ENCODE results near the gene UTP3.
"Not testable (repeated sequence)": the region's sequence is repeated elsewhere in the genome, so short reads cannot be mapped to it uniquely, and the experiment has no call there.

Gene UTP3

GRCh38 chr4:70658418-70658817 is 29.9 kb upstream of the UTP3 start:
- Histone ChIP-seq H3F3A (ENCODE audit: control insufficient read depth, insufficient read depth) (peaks cover 88% of the 10 kb centered on the region), H3K4me1 (ENCODE audit: control insufficient read depth, low read length) (peaks cover 71% of the 10 kb centered on the region), H3K4me2 (ENCODE audit: low read length) (peak overlapping the region; percentile 70), H3K27ac (ENCODE audit: low read depth, low read length) (peak overlapping the region; percentile 44), H3K79me2 (ENCODE audit: control insufficient read depth, low read length) (peaks cover 68% of the 10 kb centered on the region), H3K36me3 (ENCODE audit: control insufficient read depth, low read length) (peaks cover 98% of the 10 kb centered on the region), H4K20me1 (ENCODE audit: control insufficient read depth, insufficient read depth, low read depth, low read length) (peaks cover 29% of the 10 kb centered on the region), H3K9me2 (replicated peaks; ENCODE audit: control insufficient read depth, low read length) (no peaks in the 10 kb centered on the region), H3K4me3 (ENCODE audit: low read length) (peak overlapping the region; percentile 66), H3K9me3 (ENCODE audit: control insufficient read depth, insufficient read depth, low read length) (no peaks in the 10 kb centered on the region), H3K27me3 (ENCODE audit: control insufficient read depth, low read length) (no peaks in the 10 kb centered on the region)
- TF ChIP-seq EZH2phosphoT487 (IDR thresholded peaks at IDR 0.05; ENCODE audit: borderline replicate concordance, low read length) (no peak), CTCF (IDR thresholded peaks at IDR 0.05; ENCODE audit: low read depth, low read length, poor library complexity, severe bottlenecking) (no peak)

- peaks cover 82% of the 10 kb centered on the region for H3F3A ChIP-seq (ENCODE audit: control insufficient read depth, insufficient read depth)
- H3K36me3 ChIP-seq (ENCODE audit: control insufficient read depth, low read length), result peaks cover 98% of the 10 kb centered on the region
- TF ChIP-seq CTCF (IDR thresholded peaks at IDR 0.05; ENCODE audit: low read depth, low read length, poor library complexity, severe bottlenecking) (no peak), EZH2phosphoT487 (IDR thresholded peaks at IDR 0.05; ENCODE audit: borderline replicate concordance, low read length) (no peak)
- H3K4me1 ChIP-seq (ENCODE audit: control insufficient read depth, low read length), result peaks cover 54% of the 10 kb centered on the region
- peaks cover 25% of the 10 kb centered on the region for H4K20me1 ChIP-seq (ENCODE audit: control insufficient read depth, insufficient read depth, low read depth, low read length)
- H3K4me3 ChIP-seq (ENCODE audit: low read length), result peak overlapping the region; percentile 85
- H3K4me2 ChIP-seq (ENCODE audit: low read length), result peak overlapping the region; percentile 70
- no peaks in the 10 kb centered on the region for H3K27me3 ChIP-seq (ENCODE audit: control insufficient read depth, low read length)
- H3K79me2 ChIP-seq (ENCODE audit: control insufficient read depth, low read length), result peaks cover 85% of the 10 kb centered on the region
- H3K9me3 ChIP-seq (ENCODE audit: control insufficient read depth, insufficient read depth, low read length), result no peaks in the 10 kb centered on the region
- peak overlapping the region; percentile 99 for H3K27ac ChIP-seq (ENCODE audit: low read depth, low read length)
- H3K9me2 ChIP-seq (replicated peaks; ENCODE audit: control insufficient read depth, low read length), result no peaks in the 10 kb centered on the region
Observed at GRCh38 chr4:70660106-70660505, 28.2 kb upstream of the UTP3 start.

GRCh38 chr4:70661309-70661922 is 26.9 kb upstream of the UTP3 start:
- Histone ChIP-seq H3K27ac (ENCODE audit: low read depth, low read length) (peak overlapping the region; percentile 99), H3K79me2 (ENCODE audit: control insufficient read depth, low read length) (peaks cover 94% of the 10 kb centered on the region), H4K20me1 (ENCODE audit: control insufficient read depth, insufficient read depth, low read depth, low read length) (peaks cover 22% of the 10 kb centered on the region), H3K4me3 (ENCODE audit: low read length) (peak overlapping the region; percentile 85), H3K36me3 (ENCODE audit: control insufficient read depth, low read length) (peaks cover 98% of the 10 kb centered on the region), H3K4me1 (ENCODE audit: control insufficient read depth, low read length) (peaks cover 44% of the 10 kb centered on the region), H3K4me2 (ENCODE audit: low read length) (peak overlapping the region; percentile 70), H3F3A (ENCODE audit: control insufficient read depth, insufficient read depth) (peaks cover 79% of the 10 kb centered on the region)
- not testable (repeated sequence) for H3K27me3 ChIP-seq (ENCODE audit: control insufficient read depth, low read length); H3K9me2 ChIP-seq (replicated peaks; ENCODE audit: control insufficient read depth, low read length); H3K9me3 ChIP-seq (ENCODE audit: control insufficient read depth, insufficient read depth, low read length)

- H3K27ac ChIP-seq (ENCODE audit: low read depth, low read length), result peak within 1 kb of the TSS; percentile 99
- peak within 1 kb of the TSS; percentile 85 for H3K4me3 ChIP-seq (ENCODE audit: low read length)
- H3K79me2 ChIP-seq (ENCODE audit: control insufficient read depth, low read length), result peaks cover 100% of the 10 kb centered on the region
- no peaks in the 10 kb centered on the region for H3K9me3 ChIP-seq (ENCODE audit: control insufficient read depth, insufficient read depth, low read length)
- H3K27me3 ChIP-seq (ENCODE audit: control insufficient read depth, low read length), result no peaks in the 10 kb centered on the region
- peaks cover 57% of the 10 kb centered on the region for H3K36me3 ChIP-seq (ENCODE audit: control insufficient read depth, low read length)
- H4K20me1 ChIP-seq (ENCODE audit: control insufficient read depth, insufficient read depth, low read depth, low read length), result no peaks in the 10 kb centered on the region
- TF ChIP-seq EZH2phosphoT487 (IDR thresholded peaks at IDR 0.05; ENCODE audit: borderline replicate concordance, low read length) (no peak), CTCF (IDR thresholded peaks at IDR 0.05; ENCODE audit: low read depth, low read length, poor library complexity, severe bottlenecking) (no peak)
- H3K4me2 ChIP-seq (ENCODE audit: low read length), result peak within 1 kb of the TSS; percentile 98
- peaks cover 70% of the 10 kb centered on the region for H3F3A ChIP-seq (ENCODE audit: control insufficient read depth, insufficient read depth)
- H3K9me2 ChIP-seq (replicated peaks; ENCODE audit: control insufficient read depth, low read length), result no peaks in the 10 kb centered on the region
- H3K4me1 ChIP-seq (ENCODE audit: control insufficient read depth, low read length), result peaks cover 46% of the 10 kb centered on the region
Observed at GRCh38 chr4:70666369-70666768, 22.0 kb upstream of the UTP3 start, which contains the start of gene JCHAIN. Gene JCHAIN (minus strand): TSS chr4:70666508. CDS start chr4:70666490, 18 bp downstream.
